Uterus (tissue), 2 donors: ENCODE measurements around the gene PEAR1.

Source experiments
- CTCF ChIP-seq, 4 experiments: fragments of 200-600 bp in 2 of 4; fragments of 450-650 bp in 2 of 4; sonication (generic) in 2 of 4; IDR thresholded peaks; one replicate each; pipeline ENCODE4 v1.5.1; 2016 to 2019; ENCODE audit warnings: antibody characterized with exemption in 4 of 4, mild to moderate bottlenecking in 2 of 4, moderate library complexity in 1 of 4
- POLR2A ChIP-seq, 2 donors: fragments of 450-650 bp; IDR thresholded peaks; one replicate each; pipeline ENCODE4 v1.6.1; 2016; ENCODE audit warnings: antibody characterized with exemption in 2 of 2, mild to moderate bottlenecking in 1 of 2, moderate library complexity in 1 of 2

GRCh38 chr1:156883919-156884318, 9.6 kb upstream of the PEAR1 start:
- no peak for TF ChIP-seq CTCF (IDR thresholded peaks at IDR 0.05)
- TF ChIP-seq POLR2A (IDR thresholded peaks at IDR 0.05) = no peak
